ENCODE results near the gene LYRM9.
A peak's percentile ranks its signal among the peaks of the same experiment; 100 is the strongest.

Gene LYRM9

GRCh38 chr17:27862004-27862403 is 31.2 kb downstream of the LYRM9 start:
- no peak overlapping the region for H3K4ac ChIP-seq (ENCODE audit: low read depth, low read length)
- H3K36me3 ChIP-seq (ENCODE audit: control insufficient read depth in 1 of 2, insufficient read depth in 2 of 2, low read length in 2 of 2), result no peaks in the 10 kb centered on the region
- no peak overlapping the region for H2BK120ac ChIP-seq (ENCODE audit: insufficient read depth, low read length, poor library complexity)
- H3K4me1 ChIP-seq (ENCODE audit: control insufficient read depth in 1 of 2, insufficient read depth in 2 of 2, low read length in 2 of 2), result no peaks in the 10 kb centered on the region
- H3K9me3 ChIP-seq (ENCODE audit: insufficient read depth, low read depth, low read length), result no peaks in the 10 kb centered on the region
- peak; percentile 86 to 89 for DNase-seq
- no peak overlapping the region for H2AK5ac ChIP-seq (ENCODE audit: low read length)
- H3K9ac ChIP-seq (ENCODE audit: low read length), result no peak overlapping the region
- H3K4me3 ChIP-seq (ENCODE audit: low read depth, low read length), result no peak overlapping the region
- no peak overlapping the region for H3K4me2 ChIP-seq (ENCODE audit: low read length)
- no peak overlapping the region for H4K8ac ChIP-seq (ENCODE audit: low read depth, low read length)
- no peak overlapping the region for H3K23ac ChIP-seq (ENCODE audit: low read length)
- WGBS (ENCODE audit: extremely low coverage, insufficient coverage, insufficient read length), result no CpG with 5 or more reads among the region's 4 CpGs
- H3K27me3 ChIP-seq (ENCODE audit: insufficient read depth, low read length), result no peaks in the 10 kb centered on the region
- H3K18ac ChIP-seq (ENCODE audit: low read length), result no peak overlapping the region
- no peak overlapping the region for H3K14ac ChIP-seq (ENCODE audit: low read length)
- no peaks in the 10 kb centered on the region for H3K79me2 ChIP-seq (ENCODE audit: control insufficient read depth, insufficient read depth, low read length, poor library complexity)
- H3K79me1 ChIP-seq (ENCODE audit: low read length), result no peaks in the 10 kb centered on the region
- no peak overlapping the region for H3K27ac ChIP-seq (ENCODE audit: low read depth, low read length)
- no peak overlapping the region for H2BK5ac ChIP-seq (ENCODE audit: low read depth, low read length, poor library complexity)
- H4K12ac ChIP-seq (ENCODE audit: low read depth, low read length), result no peak overlapping the region
- no peak overlapping the region for H2AFZ ChIP-seq (ENCODE audit: insufficient read depth, low read length, poor library complexity)
- no peak overlapping the region for H2BK12ac ChIP-seq (ENCODE audit: low read length)
- H4K91ac ChIP-seq (ENCODE audit: low read depth, low read length), result no peak overlapping the region

GRCh38 chr17:27860971-27861664 is 32.0 kb downstream of the LYRM9 start:
- no peak overlapping the region for H3K14ac ChIP-seq (ENCODE audit: low read length)
- no peak overlapping the region for H4K91ac ChIP-seq (ENCODE audit: low read depth, low read length)
- no peak overlapping the region for H3K9ac ChIP-seq (ENCODE audit: low read length)
- no peaks in the 10 kb centered on the region for H3K4me1 ChIP-seq (ENCODE audit: control insufficient read depth in 1 of 2, insufficient read depth in 2 of 2, low read length in 2 of 2)
- H2AFZ ChIP-seq (ENCODE audit: insufficient read depth, low read length, poor library complexity), result no peak overlapping the region
- H3K4me3 ChIP-seq (ENCODE audit: low read depth, low read length), result no peak overlapping the region
- no peaks in the 10 kb centered on the region for H3K27me3 ChIP-seq (ENCODE audit: insufficient read depth, low read length)
- no peak for DNase-seq
- H3K23ac ChIP-seq (ENCODE audit: low read length), result no peak overlapping the region
- no peaks in the 10 kb centered on the region for H3K79me1 ChIP-seq (ENCODE audit: low read length)
- no peak overlapping the region for H4K8ac ChIP-seq (ENCODE audit: low read depth, low read length)
- no peak overlapping the region for H3K4me2 ChIP-seq (ENCODE audit: low read length)
- H2AK5ac ChIP-seq (ENCODE audit: low read length), result no peak overlapping the region
- no peaks in the 10 kb centered on the region for H3K9me3 ChIP-seq (ENCODE audit: insufficient read depth, low read depth, low read length)
- no peak overlapping the region for H3K18ac ChIP-seq (ENCODE audit: low read length)
- H3K79me2 ChIP-seq (ENCODE audit: control insufficient read depth, insufficient read depth, low read length, poor library complexity), result no peaks in the 10 kb centered on the region
- no peak overlapping the region for H3K27ac ChIP-seq (ENCODE audit: low read depth, low read length)
- WGBS (ENCODE audit: extremely low coverage, insufficient coverage, insufficient read length), result no CpG with 5 or more reads among the region's 3 CpGs
- no peak overlapping the region for H4K12ac ChIP-seq (ENCODE audit: low read depth, low read length)
- H2BK5ac ChIP-seq (ENCODE audit: low read depth, low read length, poor library complexity), result no peak overlapping the region
- no peak overlapping the region for H3K4ac ChIP-seq (ENCODE audit: low read depth, low read length)
- H3K36me3 ChIP-seq (ENCODE audit: control insufficient read depth in 1 of 2, insufficient read depth in 2 of 2, low read length in 2 of 2), result no peaks in the 10 kb centered on the region
- H2BK12ac ChIP-seq (ENCODE audit: low read length), result no peak overlapping the region
- no peak overlapping the region for H2BK120ac ChIP-seq (ENCODE audit: insufficient read depth, low read length, poor library complexity)

GRCh38 chr17:27858621-27859305 is 34.4 kb downstream of the LYRM9 start:
- Histone ChIP-seq H2BK12ac (ENCODE audit: low read length) (no peak overlapping the region), H3K4me2 (ENCODE audit: low read length) (no peak overlapping the region), H3K4me1 (ENCODE audit: control insufficient read depth in 1 of 2, insufficient read depth in 2 of 2, low read length in 2 of 2) (no peaks in the 10 kb centered on the region), H4K91ac (ENCODE audit: low read depth, low read length) (no peak overlapping the region), H2AFZ (ENCODE audit: insufficient read depth, low read length, poor library complexity) (no peak overlapping the region), H3K9me3 (ENCODE audit: insufficient read depth, low read depth, low read length) (peaks cover 2% of the 10 kb centered on the region), H3K79me1 (ENCODE audit: low read length) (no peaks in the 10 kb centered on the region), H3K9ac (ENCODE audit: low read length) (no peak overlapping the region), H3K27me3 (ENCODE audit: insufficient read depth, low read length) (no peaks in the 10 kb centered on the region), H3K4ac (ENCODE audit: low read depth, low read length) (no peak overlapping the region), H4K8ac (ENCODE audit: low read depth, low read length) (no peak overlapping the region), H3K14ac (ENCODE audit: low read length) (no peak overlapping the region), H3K36me3 (ENCODE audit: control insufficient read depth in 1 of 2, insufficient read depth in 2 of 2, low read length in 2 of 2) (no peaks in the 10 kb centered on the region), H3K27ac (ENCODE audit: low read depth, low read length) (no peak overlapping the region), H2AK5ac (ENCODE audit: low read length) (no peak overlapping the region), H3K23ac (ENCODE audit: low read length) (no peak overlapping the region), H3K79me2 (ENCODE audit: control insufficient read depth, insufficient read depth, low read length, poor library complexity) (no peaks in the 10 kb centered on the region), H2BK120ac (ENCODE audit: insufficient read depth, low read length, poor library complexity) (no peak overlapping the region), H3K18ac (ENCODE audit: low read length) (no peak overlapping the region), H4K12ac (ENCODE audit: low read depth, low read length) (no peak overlapping the region), H2BK5ac (ENCODE audit: low read depth, low read length, poor library complexity) (no peak overlapping the region), H3K4me3 (ENCODE audit: low read depth, low read length) (no peak overlapping the region)
- WGBS (ENCODE audit: extremely low coverage, insufficient coverage, insufficient read length), result no CpG with 5 or more reads among the region's 6 CpGs
- peak; percentile 92 to 94 for DNase-seq

- H3K4me1 ChIP-seq (ENCODE audit: control insufficient read depth in 1 of 2, insufficient read depth in 2 of 2, low read length in 2 of 2), result no peaks in the 10 kb centered on the region
- H4K91ac ChIP-seq (ENCODE audit: low read depth, low read length), result no peak overlapping the region
- H3K27ac ChIP-seq (ENCODE audit: low read depth, low read length), result no peak overlapping the region
- no peak overlapping the region for H4K8ac ChIP-seq (ENCODE audit: low read depth, low read length)
- H3K36me3 ChIP-seq (ENCODE audit: control insufficient read depth in 1 of 2, insufficient read depth in 2 of 2, low read length in 2 of 2), result no peaks in the 10 kb centered on the region
- no peak overlapping the region for H3K4ac ChIP-seq (ENCODE audit: low read depth, low read length)
- H3K9me3 ChIP-seq (ENCODE audit: insufficient read depth, low read depth, low read length), result peaks cover 2% of the 10 kb centered on the region
- no peak overlapping the region for H3K9ac ChIP-seq (ENCODE audit: low read length)
- no CpG with 5 or more reads among the region's 5 CpGs for WGBS (ENCODE audit: extremely low coverage, insufficient coverage, insufficient read length)
- H2BK5ac ChIP-seq (ENCODE audit: low read depth, low read length, poor library complexity), result no peak overlapping the region
- H3K14ac ChIP-seq (ENCODE audit: low read length), result no peak overlapping the region
- no peak overlapping the region for H3K23ac ChIP-seq (ENCODE audit: low read length)
- H3K4me3 ChIP-seq (ENCODE audit: low read depth, low read length), result no peak overlapping the region
- DNase-seq, result peak in 1 of 2 donors; percentile 55
- H4K12ac ChIP-seq (ENCODE audit: low read depth, low read length), result no peak overlapping the region
- H2AK5ac ChIP-seq (ENCODE audit: low read length), result no peak overlapping the region
- H3K4me2 ChIP-seq (ENCODE audit: low read length), result no peak overlapping the region
- H2BK12ac ChIP-seq (ENCODE audit: low read length), result no peak overlapping the region
- no peaks in the 10 kb centered on the region for H3K79me1 ChIP-seq (ENCODE audit: low read length)
- H3K79me2 ChIP-seq (ENCODE audit: control insufficient read depth, insufficient read depth, low read length, poor library complexity), result no peaks in the 10 kb centered on the region
- no peak overlapping the region for H2AFZ ChIP-seq (ENCODE audit: insufficient read depth, low read length, poor library complexity)
- no peaks in the 10 kb centered on the region for H3K27me3 ChIP-seq (ENCODE audit: insufficient read depth, low read length)
- no peak overlapping the region for H2BK120ac ChIP-seq (ENCODE audit: insufficient read depth, low read length, poor library complexity)
- H3K18ac ChIP-seq (ENCODE audit: low read length), result no peak overlapping the region
These were observed 36.3 kb downstream of the LYRM9 start for GRCh38 chr17:27856676-27857432.
